ENCODE data around the gene TGIF2.

Gene TGIF2

DNA sequence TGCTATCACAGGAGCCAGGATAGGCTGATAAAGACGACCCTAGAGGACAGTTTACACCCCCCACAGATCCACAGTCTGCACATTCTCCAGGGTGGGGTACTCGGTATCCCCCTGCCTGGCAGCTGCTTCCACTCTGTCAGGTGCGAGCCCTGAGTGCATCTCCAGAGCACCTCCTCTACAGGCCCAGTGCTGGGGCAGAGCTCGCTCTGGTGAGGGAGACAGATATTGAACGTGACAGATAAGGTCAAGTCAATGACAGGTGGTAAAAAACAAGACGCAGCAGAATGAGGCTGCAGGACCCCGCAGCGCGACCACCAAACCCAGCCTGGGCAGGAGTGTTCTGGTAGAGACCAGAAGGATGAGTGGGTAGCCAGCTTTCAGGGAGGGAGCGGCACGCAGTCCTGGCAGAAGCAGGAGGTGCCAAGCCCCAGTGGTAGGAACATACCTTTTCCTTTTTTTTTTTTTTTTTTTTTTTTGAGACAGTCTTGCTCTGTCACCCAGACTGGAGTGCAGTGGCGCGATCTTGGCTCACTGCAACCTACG lies 44.5 kb upstream of the TGIF2 start:
- in situ Hi-C loops (cut with HindIII; ENCODE audit: low sequenced_read_pairs): no loop called here
- no peak for DNase-seq (ENCODE audit: low read depth)
- H3K4me3 ChIP-seq (ENCODE audit: low read depth, low read length): no peak overlapping the region
- TF ChIP-seq, protein P1, sequence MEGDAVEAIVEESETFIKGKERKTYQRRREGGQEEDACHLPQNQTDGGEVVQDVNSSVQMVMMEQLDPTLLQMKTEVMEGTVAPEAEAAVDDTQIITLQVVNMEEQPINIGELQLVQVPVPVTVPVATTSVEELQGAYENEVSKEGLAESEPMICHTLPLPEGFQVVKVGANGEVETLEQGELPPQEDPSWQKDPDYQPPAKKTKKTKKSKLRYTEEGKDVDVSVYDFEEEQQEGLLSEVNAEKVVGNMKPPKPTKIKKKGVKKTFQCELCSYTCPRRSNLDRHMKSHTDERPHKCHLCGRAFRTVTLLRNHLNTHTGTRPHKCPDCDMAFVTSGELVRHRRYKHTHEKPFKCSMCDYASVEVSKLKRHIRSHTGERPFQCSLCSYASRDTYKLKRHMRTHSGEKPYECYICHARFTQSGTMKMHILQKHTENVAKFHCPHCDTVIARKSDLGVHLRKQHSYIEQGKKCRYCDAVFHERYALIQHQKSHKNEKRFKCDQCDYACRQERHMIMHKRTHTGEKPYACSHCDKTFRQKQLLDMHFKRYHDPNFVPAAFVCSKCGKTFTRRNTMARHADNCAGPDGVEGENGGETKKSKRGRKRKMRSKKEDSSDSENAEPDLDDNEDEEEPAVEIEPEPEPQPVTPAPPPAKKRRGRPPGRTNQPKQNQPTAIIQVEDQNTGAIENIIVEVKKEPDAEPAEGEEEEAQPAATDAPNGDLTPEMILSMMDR (IDR thresholded peaks at IDR 0.05; ENCODE audit: low read depth, low read length, missing control alignments): no peak

DNA sequence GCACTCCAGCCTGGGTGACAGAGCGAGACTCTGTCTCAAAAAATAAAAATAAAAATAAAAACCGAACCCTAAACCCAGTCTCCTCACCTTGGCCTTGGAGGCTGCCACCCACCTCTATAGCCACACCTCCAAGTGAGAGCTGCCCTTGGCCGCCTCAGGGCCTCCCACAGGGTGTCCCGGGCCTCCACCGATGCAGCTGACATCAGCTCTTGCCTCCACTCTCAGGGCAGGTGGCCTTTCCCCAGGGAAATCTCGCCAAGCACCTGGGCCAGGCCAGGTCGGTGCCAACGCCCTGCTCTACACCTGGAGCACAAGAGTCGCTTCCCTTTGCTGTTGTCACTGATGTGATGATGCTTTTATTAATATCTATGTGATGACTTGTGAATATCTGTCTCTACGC lies 41.0 kb upstream of the TGIF2 start:
- no peak for DNase-seq (ENCODE audit: low read depth)
- no peak overlapping the region for H3K4me3 ChIP-seq (ENCODE audit: low read depth, low read length)
- in situ Hi-C loops (cut with HindIII; ENCODE audit: low sequenced_read_pairs): no loop called here
- TF ChIP-seq, protein P1 (IDR thresholded peaks at IDR 0.05; ENCODE audit: low read depth, low read length, missing control alignments): no peak

DNA sequence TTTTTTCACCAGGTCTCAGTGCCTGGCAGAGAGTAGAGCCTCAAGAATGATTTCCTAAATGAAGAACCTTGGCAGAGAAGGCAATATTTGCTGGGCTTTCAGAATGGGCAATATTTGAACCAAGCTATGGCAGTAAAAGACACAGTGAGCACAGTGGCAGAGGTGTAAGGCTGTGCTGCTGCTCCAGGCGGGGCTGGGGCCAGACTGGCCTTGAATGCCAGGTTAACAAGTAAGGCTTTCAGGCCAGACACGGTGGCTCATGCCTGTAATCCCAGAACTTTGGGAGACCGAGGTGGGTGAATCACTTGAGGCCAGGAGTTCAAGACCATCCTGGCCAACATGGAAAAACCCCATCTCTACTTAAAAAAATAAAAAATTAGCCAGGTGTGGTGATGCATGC lies 40.6 kb upstream of the TGIF2 start:
- no peak overlapping the region for H3K4me3 ChIP-seq (ENCODE audit: low read depth, low read length)
- in situ Hi-C loops (cut with HindIII; ENCODE audit: low sequenced_read_pairs): no loop called here
- no peak for DNase-seq (ENCODE audit: low read depth)
- TF ChIP-seq, protein P1 (IDR thresholded peaks at IDR 0.05; ENCODE audit: low read depth, low read length, missing control alignments): no peak

GRCh38 chr20:36538026-36538722 lies 35.2 kb upstream of the TGIF2 start:
- in situ Hi-C loops (cut with HindIII; ENCODE audit: low sequenced_read_pairs): no loop called here
- TF ChIP-seq, protein P1 (IDR thresholded peaks at IDR 0.05; ENCODE audit: low read depth, low read length, missing control alignments): no peak
- peak; percentile 40 for DNase-seq (ENCODE audit: low read depth)

GRCh38 chr20:36540551-36541211 lies 32.7 kb upstream of the TGIF2 start:
- in situ Hi-C loops (cut with HindIII; ENCODE audit: low sequenced_read_pairs): no loop called here
- peak overlapping the region; percentile 62 for H3K4me3 ChIP-seq (ENCODE audit: low read depth, low read length)
- TF ChIP-seq, protein P1 (IDR thresholded peaks at IDR 0.05; ENCODE audit: low read depth, low read length, missing control alignments): no peak

More at GRCh38 chr20:36538026-36538722, 35.2 kb upstream of the TGIF2 start:
- H3K4me3 ChIP-seq (ENCODE audit: low read depth, low read length): no peak overlapping the region

GRCh38 chr20:36541227-36541767 lies 32.1 kb upstream of the TGIF2 start, which contains the start of gene MYL9:
TSS of gene MYL9 (plus strand) at chr20:36541519. CDS start at chr20:36544885, 3,366 bp downstream.
- peak within 1 kb of the TSS; percentile 62 for H3K4me3 ChIP-seq (ENCODE audit: low read depth, low read length)
- in situ Hi-C loops (cut with HindIII; ENCODE audit: low sequenced_read_pairs): no loop called here
- DNase-seq (ENCODE audit: low read depth): no peak
- TF ChIP-seq, protein P1 (IDR thresholded peaks at IDR 0.05; ENCODE audit: low read depth, low read length, missing control alignments): no peak

More at GRCh38 chr20:36540551-36541211, 32.7 kb upstream of the TGIF2 start:
- no peak for DNase-seq (ENCODE audit: low read depth)
